Left hindlimb (tissue), 1 donor: ENCODE measurements around the gene CAMK1D.

ENCODE experiments used
- DNase-seq: peaks from one replicate; pipeline ENCODE4 v3.0.0-alpha.2; 2018

The CAMK1D gene

DNA sequence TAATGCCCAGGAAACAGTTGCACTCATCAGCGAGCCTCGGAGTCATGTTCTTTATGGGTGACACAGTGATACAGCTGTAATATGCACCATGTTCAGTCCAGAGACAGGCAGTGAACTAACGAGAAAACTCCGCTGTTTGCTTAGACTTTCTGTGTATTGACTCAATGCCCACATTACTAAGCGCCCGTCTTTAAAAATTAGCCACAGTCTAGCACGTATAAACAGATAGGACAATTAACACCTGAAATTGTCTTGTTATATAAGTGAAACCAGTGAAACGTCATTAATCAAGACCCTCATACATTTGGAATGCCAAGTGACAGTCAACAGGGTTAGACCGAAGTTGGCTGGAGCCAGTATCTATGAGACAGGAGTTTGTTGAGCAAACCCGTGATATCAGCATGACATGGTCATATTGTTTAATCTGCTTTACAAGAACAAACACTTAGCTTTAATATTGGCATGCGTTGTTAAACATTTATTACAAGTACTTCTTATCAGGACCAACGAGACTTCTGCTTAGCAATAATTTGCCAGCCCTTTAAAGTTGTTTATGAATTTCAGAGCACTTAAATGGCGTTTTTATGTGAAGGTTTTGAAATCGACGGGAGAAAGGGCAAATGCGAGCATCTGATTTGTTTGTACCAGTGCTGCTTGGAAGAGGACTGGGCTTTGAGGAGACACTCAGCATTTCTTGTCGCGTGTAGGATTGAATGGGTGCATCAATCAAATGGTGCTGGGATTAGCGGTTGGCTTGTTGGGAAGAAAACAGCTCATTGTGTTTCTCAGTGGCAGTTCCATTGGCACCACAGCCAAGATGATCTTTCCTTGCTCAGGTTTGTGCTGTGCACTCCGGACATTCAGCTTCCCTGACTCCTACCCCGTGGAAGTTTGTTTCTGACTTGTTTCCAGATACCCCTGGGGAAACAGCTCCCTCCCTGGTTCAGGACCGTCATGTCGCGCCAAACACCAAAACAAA, 56.3 kb downstream of the CAMK1D start:
- DNase-seq: no peak

DNA sequence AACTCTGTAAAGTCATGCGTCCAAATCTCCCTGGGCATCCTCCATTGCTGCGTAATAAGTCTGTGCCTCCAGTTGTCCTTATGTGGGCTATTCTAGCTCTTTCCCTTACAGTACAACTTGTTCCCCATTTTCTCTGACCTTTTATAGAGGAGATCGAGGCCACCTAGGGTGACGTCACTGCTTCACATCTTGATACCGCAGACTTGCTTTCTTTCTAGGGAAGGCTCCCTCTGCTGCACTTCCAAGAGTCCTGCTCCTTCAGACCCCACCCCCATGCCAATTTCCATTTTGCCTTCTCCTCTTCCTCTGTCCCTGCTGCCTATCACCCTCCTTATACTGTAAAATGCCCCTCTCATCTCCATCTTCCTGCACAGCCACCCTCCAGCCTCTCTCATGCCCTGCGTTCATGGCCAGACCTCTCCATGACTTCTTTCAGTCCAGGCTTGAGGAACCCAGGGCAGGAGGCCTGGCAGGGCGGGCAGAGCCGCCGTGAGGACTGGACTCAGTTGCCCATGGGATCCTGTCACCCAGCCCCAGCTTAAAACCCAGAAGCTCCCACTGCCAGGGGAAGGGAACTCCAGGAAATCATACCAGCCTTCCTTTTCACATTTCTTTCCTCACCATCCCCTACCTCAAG, 57.5 kb downstream of the CAMK1D start:
- no peak for DNase-seq

DNA sequence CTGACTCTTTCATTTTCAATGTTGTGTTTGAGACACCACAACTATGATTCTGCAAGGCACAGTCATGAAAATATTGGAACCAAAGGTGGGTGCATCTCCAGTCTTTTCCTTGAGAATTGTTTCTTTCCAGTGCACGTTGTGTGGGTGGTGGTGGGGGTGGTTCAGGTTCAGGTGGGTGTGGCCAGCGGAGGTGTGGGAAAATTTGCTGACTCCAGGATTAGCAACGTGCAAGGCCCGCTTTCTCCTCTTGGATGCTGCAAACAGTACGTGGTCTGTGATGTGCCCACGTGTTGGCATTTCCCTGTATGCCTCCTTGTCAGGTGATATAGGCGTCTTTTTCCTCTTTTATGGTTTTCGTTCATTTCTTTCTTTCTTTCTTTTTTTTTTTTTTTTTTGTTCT, 59.1 kb downstream of the CAMK1D start:
- DNase-seq: no peak

DNA sequence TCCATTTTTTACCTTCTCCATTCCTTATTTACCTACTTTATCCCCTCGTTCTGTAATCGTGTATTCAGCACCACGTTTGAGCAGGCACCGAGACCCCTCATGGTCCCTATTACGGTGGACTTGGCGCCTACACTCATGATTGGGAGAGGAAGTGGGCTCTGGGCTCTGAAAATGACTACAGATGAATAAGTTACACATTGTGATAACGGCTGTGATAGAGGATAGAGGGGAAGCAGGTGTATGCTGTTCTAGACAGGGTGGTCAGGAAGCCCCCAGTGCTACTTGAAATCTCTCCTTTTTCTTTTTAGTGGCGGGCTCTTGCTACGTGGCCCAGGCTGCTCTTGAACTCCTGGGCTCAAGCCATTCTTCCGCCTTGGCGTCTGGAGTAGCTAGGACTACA, 59.8 kb downstream of the CAMK1D start:
- no peak for DNase-seq

DNA sequence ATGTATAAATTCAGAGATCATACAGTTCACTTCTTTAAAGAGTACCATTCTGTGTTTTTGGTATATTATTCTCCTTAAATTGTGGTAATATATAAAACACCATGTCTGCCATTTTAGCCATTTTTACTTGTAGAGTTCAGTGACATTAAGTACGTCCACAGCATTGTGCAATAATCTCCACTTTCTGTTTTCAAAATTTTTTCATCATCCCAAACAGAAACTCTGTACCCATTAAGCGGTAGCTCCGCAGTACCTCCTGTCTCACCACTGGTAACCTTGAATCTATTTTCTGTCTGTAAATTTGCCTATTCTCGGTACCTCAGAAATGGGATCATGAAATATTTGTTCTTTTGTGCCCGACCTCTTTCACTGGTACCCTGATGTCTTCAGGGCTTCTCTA, 60.3 kb downstream of the CAMK1D start:
- no peak for DNase-seq

DNA sequence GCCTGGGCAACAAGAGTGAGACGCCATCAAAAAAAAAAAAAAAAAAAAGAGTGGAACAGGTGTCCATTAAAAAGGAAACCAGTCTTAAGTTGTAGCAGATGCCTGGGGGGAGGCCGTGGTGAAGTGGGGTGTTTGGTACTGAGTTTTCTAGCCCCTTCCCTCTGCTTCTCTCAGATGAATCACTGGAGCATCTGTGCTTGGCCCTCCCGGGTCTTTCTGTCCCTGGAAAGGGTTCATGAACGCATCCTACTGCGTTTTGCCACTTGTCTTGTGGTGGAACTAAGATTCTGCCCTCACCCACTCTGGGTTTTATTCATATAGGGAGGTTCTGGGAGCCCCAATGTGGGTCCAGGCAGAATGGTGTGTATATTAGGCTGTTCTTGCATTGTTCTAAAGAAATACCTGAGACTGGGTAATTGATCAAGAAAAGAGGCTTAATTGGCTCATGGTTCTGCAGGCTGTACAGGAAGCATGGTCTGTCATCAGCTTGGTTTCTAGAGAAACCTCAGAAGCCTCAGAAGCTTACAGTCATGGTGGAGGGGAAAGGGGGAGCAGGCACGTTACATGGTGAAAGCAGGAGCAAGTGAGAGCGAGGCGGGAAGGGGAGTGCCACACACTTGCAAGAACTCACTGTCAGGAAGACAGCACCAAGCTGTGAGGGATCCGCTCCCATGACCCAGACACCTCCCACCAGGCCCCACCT, 63.5 kb downstream of the CAMK1D start:
- no peak for DNase-seq

DNA sequence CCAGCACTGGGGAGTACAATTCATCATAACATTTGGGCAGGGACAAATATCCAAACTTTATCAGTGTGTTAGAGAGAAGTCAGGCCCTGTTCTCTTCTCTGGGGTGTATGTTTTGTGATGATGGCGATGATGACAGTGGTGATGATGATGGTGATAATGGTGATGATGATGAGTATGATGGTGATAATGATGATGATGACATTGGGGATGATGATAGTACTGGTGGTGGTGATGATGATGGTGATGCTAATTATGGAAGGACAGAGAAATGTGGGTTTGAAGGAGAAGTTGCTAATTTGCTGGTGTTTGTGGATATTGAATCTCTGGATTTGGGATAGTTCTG, 64.0 kb downstream of the CAMK1D start:
- no peak for DNase-seq

DNA sequence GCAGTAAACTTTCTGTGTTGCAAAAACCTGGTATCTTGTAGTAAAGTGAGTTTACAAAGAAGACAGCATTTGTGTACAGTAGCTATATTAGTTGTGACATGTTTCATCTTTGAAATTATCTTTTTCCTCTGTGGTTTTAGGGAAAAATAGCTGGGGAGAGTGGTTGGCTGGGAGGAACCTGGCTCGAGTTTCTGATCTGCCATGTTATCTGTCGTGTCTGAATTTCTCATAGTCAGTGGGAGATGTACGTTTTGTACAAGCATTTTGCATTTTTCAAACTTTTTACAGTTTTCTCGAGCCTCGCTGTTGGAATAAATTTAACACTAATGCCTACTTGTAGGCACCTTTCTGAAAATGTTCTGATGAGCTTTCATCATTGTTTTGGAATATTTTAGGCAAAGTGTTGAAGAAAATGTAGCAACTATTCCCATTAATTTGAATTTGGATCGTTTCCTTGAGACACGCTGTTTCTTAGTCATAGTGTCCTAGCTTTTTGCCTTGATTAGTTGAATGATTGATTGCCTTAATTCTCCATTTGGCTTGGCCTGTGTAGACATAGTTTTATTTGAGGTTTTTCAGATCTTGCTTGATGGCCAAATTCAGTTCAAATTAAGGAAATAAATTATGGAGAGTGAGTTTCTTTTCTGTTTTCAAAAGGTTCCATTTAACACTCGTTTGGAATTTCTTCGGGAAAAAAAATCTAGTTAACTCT, 65.1 kb downstream of the CAMK1D start:
- DNase-seq: no peak

DNA sequence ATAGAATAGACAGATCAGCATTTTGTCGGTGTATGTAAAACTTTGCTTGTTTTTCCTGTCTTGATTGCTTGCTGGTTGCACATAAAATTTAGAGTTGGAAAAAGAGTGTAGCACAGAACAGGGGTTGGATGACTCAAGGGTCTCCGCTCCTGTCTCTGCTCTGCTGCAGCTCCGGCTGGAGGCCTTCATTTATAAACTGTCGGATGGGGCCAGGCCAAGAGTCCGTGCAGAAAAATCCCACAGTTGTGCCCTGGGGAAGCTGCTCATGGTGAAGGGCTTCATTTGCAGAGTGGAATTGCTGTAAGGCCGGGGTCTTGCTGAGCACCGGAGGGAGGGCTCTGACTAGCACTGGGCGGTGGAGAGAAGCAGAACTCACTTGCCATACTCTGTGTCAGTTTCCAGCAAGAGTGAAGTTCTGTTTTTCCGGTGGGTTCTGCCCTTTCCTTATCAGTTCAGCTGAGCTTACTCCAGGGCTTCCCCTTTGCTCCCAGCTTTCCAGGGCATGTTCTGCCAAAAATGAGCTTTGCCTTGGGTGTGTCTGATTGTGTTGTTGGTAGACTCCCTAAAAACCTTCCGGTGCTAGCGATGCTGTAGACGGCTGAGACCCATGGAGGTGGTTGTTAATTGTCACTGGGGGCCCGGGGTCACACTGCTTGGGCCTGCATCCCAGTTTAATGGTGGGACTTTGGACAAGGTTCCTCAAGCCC, 67.2 kb downstream of the CAMK1D start:
- no peak for DNase-seq

DNA sequence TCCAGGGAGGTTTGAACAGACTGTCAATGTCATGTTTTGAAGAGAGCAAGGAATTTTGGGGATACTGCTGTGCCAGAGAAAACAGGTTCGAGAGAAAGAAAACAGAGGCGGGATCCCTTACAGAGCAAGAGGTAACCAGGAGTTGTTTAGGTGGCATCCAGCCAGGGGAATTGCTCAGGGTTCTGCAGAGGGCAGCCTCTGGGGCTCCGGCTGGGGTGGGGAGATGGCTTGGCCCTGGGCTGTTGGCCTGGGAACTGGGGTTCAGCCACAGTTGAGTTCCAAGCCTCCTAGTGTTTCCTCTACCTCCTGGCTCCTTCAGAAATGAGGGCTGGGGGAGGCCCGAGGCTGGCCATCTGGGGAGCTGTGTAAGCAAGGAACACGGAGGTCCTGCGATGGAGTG, 68.0 kb downstream of the CAMK1D start:
- DNase-seq: no peak

DNA sequence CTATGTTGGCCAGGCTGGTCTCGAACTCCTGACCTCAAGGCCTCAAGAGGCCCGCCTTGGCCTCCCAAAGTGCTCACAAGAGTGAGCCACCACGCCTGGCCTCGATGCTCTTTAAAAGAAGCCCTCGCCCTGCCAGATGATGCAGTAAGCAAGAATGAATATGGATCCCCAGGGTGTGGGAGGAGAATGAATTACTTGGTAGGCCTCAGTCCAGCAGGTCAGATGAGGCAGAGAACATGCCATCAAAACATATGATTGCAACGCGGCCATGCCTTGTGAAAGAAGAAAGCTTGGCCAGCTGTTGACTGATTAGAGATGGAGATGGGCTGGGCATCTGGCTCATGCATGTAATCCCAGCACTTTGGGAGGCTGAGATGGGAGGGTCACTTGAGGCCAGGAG, 68.7 kb downstream of the CAMK1D start:
- no peak for DNase-seq

DNA sequence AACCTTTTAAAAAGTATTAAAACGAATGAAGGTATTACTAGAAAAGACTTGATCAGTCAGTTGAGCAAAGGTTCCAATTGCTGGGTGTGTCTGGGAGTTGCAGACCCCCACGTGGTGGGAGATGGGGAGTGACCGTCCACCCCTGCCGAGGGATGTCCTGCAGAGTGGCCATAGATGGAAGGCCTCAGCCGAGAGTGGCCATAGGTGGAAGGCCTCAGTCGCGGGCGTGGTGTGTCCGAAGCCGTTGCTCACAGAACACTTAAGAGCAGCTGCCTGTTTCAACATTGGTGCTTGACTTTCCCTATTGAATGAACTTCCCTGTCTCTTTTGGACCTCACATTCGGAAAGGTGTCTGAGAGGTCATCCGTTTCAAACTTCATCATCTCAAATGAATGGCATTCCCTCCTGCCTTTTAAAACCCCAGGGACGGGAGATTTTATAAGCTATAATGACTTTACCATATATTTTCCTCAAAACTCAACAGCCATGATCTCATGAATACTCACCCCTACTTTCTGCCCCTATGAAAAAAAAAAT, 69.4 kb downstream of the CAMK1D start:
- no peak for DNase-seq

DNA sequence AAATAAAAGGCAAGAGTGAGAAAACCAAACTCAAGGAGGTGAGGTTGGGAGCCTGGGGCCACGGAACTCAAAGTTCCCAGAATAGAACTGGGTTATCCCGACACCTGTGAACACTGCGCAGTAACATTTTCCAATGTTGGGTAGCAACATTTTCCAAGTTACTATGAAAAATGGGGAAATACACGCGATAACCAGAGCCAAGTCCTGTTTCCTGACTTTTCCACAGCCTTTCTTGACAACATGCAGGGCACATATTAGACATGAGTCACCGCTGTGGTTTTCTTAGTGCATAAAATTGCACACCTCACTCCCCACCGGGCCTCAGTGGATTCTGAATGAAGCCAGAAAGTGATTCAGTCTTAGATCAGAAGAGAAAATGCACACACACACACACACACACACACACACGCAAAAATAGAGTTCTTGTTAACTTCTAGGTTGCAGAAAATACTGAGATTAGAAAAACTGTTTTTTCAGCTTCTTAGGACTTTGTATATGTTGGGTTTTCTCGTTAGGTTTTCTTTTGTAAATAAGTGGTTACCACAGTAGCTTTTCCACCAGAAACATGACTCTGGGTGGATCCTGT, 70.0 kb downstream of the CAMK1D start:
- peak; percentile 82 for DNase-seq

DNA sequence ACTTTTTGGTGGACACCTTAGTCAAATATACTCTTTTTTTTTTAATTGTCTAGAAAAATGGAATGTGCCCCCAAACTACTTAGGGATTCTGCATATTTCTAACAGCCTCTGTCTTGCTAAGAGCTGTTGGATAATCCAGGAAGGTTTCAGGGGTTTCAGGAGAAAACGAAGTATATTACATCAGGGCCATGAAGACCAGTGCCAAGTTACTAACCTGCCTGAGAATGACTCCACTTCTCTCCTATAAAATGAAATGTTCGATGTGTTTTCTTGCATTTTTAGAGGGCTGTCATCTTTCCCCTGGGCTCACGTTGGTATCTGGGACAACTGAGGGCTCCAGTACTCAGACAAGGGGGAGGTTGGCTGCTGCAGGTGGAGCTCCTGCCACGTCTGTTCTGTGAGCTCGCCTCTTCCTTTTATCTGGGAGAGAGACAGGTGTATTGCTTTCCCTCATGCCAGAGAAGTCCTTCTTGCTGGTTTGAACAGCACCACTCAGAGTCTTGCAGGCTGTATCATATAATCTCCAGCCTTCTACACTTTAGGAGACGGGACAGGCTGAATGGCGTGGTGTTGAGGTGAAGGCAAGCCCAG, 71.3 kb downstream of the CAMK1D start:
- DNase-seq: no peak

DNA sequence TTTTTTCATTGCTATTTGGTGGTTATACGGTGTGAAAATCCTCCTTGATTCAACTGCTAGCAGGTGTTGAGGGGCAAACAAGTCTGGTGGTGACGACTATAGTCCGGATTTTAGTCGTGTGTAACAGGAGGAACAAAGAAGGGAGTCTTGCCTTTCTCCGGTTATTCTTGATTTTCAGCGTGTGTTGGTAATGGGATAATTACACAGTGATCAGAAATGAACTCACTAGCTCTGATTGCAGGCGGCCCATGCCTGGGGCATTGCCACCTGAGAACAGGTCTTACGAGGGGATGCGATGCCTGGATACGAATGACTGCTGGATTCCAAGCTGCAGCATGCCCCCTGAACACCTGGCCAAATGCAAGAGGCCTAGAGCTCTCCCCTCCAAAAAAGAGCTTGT, 72.8 kb downstream of the CAMK1D start:
- no peak for DNase-seq

DNA sequence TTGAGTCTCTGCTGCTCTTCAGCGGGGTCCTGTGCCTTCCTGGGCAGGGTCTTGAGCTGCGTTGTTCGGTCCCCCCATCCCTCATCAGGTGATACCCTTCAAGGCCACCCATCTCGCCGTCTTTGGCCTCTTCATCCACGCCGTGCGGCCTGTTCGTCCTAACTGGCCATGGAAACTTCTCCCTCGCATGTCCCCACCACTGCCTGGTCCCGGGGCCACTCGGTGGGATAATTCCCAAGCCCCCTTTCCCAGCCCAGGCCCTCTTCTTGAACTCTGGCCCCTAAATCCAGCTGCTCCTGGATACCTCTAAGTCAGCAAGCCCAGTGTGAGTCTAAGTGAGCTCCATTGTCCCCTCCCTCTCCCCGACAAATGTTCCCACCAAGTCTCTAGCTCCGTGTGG, 74.5 kb downstream of the CAMK1D start:
- DNase-seq: no peak

DNA sequence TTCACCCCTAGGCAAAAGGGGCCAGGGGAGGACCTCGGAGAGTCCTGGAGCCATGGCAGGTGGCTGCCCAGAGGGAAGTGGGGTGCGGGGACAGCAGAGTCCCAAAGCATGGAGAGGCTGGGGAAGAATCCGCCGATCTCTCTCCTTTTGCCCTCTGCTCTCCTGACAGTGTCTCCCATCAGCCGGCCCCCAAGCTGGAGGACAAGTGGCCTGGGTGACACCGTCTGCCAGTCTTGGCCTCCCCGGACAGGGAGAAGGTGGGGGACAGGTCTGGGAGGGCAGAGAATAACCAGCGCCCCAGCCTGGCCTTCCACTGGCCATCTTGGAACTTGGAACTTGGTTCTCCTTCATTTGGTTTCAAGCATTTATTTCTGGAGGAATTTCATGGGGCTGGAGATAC, 77.9 kb downstream of the CAMK1D start:
- no peak for DNase-seq

DNA sequence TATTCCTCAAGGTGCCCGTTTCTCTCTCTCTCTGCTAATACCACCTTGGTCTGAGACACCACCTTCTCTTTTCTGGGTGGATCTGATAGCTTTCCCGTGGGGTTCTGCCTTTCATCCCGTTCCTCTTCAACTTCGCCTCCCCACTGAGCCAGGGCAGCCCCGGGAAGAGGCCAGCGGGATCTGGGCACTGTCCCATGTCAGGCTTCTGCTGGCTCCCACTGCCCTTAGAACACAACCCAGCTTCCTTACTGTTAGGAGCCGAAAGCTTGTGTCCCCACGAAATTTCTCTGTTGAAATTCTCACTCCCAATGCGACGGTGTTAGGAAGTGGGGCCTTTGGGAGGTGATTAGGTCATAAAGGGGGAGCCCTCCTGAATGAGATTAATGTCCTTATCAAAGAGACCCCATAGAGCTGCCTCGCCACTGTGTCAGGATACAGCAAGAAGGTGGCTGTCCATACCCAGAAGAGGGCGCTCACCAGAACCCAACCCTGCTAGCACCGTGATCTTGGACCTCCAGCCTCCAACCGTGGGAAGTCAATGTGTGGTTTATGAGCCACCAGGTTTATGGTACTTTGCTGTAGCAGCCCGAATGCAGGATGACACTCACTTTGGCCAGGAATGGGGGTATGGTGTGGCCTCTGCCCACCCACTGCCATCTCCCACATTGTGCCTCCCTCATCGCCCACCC, 79.2 kb downstream of the CAMK1D start:
- no peak for DNase-seq

DNA sequence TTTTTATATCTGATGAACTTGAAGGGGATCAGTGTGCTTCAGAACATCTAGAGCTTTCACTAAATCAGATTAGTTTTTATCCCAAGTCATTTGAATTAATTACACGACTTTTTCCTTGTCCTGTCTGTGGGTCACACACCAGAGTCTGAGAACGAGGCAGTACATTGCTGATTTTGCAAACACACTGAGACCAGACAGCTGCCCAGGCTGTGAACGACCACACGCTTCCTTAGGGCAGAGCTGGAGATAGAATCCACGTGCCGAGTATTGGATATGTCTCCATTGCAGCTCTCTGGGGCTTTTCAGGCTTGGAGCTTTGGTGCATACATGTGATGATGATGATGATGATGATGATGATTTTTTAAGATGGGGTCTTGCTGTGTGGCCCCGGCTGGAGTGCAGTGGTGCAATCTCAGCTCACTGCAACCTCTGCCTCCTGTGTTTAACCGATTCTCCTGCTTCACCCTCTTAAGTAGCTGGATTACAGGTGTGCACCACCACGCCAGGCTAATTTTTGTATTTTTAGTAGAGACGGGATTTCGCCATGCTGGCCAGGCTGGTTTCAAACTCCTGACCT, 81.1 kb downstream of the CAMK1D start:
- no peak for DNase-seq
